GM19043 (cell line): Measurements from ENCODE around the gene NUSAP1.
"Not testable (repeated sequence)": the region's sequence is repeated elsewhere in the genome, so short reads cannot be mapped to it uniquely, and the experiment has no call there.

Source experiments
- ATAC-seq: cut with Tn5 transposase; IDR thresholded peaks from one replicate; pipeline ENCODE4 v1.9.1; 2021; ENCODE audit warnings: low read depth; ENCODE audit not compliant: unreplicated experiment

The NUSAP1 gene

GRCh38 chr15:41408234-41408641 lies 75.6 kb downstream of the NUSAP1 start:
- no peak for ATAC-seq

- ATAC-seq, result no peak
Observed at GRCh38 chr15:41411031-41411430, 78.3 kb downstream of the NUSAP1 start.

- ATAC-seq, result no peak
Observed at GRCh38 chr15:41411441-41411840, 78.8 kb downstream of the NUSAP1 start.

- no peak for ATAC-seq
Observed at GRCh38 chr15:41416128-41416741, 83.6 kb downstream of the NUSAP1 start.

- peak; percentile 64 for ATAC-seq
Observed at GRCh38 chr15:41416742-41417417, 84.2 kb downstream of the NUSAP1 start, which contains the start of gene RTF1. RTF1 (plus strand) TSS chr15:41417095; CDS start chr15:41417116, 21 bp downstream.

GRCh38 chr15:41417418-41418195 lies 84.9 kb downstream of the NUSAP1 start:
- peak; percentile 24 for ATAC-seq

GRCh38 chr15:41423979-41424659 lies 91.4 kb downstream of the NUSAP1 start:
- ATAC-seq, result peak; percentile 71

GRCh38 chr15:41424809-41425208 lies 92.1 kb downstream of the NUSAP1 start:
- ATAC-seq, result no peak

GRCh38 chr15:41425907-41426306 lies 93.2 kb downstream of the NUSAP1 start:
- not testable (repeated sequence) for ATAC-seq

GRCh38 chr15:41429003-41429890 lies 96.6 kb downstream of the NUSAP1 start:
- ATAC-seq, result peak; percentile 70
